Activated CD4-positive, alpha-beta T cell treated with anti-CD3 and anti-CD28 coated beads, Interleukin-2, amount 10 ng/mL, durations not matched to agents 24 days and 14 days (primary cell): ENCODE measurements around the gene DYNC1LI1. TPM values are rescaled to one million over a fixed set of nuclear protein-coding genes. Genes with fewer than 3 reads are reported as not detected.
A peak's percentile ranks its signal among the peaks of the same experiment; 100 is the strongest.

Source experiments
- DNase-seq: peaks from one replicate; pipeline ENCODE4 v3.0.0; 2022
- H3K27ac Mint-ChIP-seq: one replicate; pipeline ENCODE4 v1.8.0; 2022; ENCODE audit warnings: mild to moderate bottlenecking, mixed read lengths
- H3K27me3 Mint-ChIP-seq: one replicate; pipeline ENCODE4 v1.8.0; 2022; ENCODE audit warnings: mixed read lengths
- H3K36me3 Mint-ChIP-seq: one replicate; pipeline ENCODE4 v1.8.0; 2022; ENCODE audit warnings: low read depth, mild to moderate bottlenecking, mixed read lengths
- H3K4me1 Mint-ChIP-seq: one replicate; pipeline ENCODE4 v1.8.0; 2021; ENCODE audit warnings: mixed read lengths
- H3K4me3 Mint-ChIP-seq: one replicate; pipeline ENCODE4 v1.8.0; 2022; ENCODE audit warnings: mild to moderate bottlenecking, moderate library complexity, mixed read lengths
- H3K9me3 Mint-ChIP-seq: one replicate; pipeline ENCODE4 v1.8.0; 2021; ENCODE audit warnings: mixed read lengths
- intact Hi-C: fragments of 100-400 bp; cut with micrococcal nuclease; formaldehyde crosslinking; loops from one replicate; pipeline ENCODE4 v1.15.1; 2023
- total RNA-seq: library from RNA; stranded (reverse); gene quantifications from 2 replicates; pipeline ENCODE4 v1.2.3, GENCODE V29; 2022

DYNC1LI1 gene
- 35.4 and 40.1 TPM in 2 replicates for total RNA-seq

DNA sequence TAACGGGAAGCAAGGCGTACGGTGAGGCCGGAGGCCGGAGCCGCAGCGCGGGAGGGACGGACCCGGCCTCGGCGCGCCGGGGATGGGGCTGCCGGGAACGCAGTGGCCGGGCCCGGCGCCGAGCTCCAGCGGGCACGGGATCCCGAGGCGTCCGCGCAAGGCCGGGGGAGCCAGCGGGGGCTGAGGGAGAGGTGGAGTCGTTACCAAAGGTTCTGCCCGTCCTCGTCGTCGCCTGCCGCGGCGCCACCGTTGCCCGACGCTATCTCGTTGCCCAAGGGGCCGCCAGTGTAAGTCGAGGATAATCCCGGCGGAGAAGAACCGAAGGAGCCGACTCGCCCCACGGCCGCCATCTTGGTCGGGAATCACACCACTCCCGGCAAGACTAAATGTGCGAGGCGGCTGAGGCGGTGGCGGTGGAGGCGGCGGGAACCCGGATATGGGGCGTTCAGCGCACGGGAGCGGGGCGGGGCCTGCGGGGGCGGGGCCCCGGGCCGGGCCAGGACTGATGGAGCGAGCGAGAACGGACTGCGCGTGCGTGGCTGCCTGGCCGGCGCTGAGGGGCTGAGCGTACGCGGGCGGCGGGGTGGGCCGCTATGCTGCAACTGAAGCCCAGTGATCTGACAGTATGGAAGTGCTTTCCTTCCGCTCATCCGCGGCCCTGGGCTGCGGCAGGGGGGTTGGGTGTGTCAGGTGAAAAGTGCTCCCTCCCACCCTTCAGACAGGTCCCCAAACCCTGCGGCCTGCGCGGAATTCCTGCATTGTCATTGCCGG, at the start of gene DYNC1LI1:
TSS of gene DYNC1LI1 (minus strand) at position 438 of the 771 bp plus-strand sequence. CDS start at position 350, 88 bp downstream.
- intact Hi-C loops, result loop anchor here (1.0 to 10.0 kb wide), 6 partner anchors 38 to 870 kb away; partner anchors contain the start of genes CMTM6, CMTM7, CNOT10 and GPD1L
- Mint-ChIP-seq H3K27ac (peak within 1 kb of the TSS; percentile 92), H3K4me3 (peak within 1 kb of the TSS; percentile 88), H3K27me3 (no peaks in the 10 kb centered on the region), H3K9me3 (no peaks in the 10 kb centered on the region), H3K4me1 (peaks cover 20% of the 10 kb centered on the region), H3K36me3 (peaks cover 7% of the 10 kb centered on the region)
- DNase-seq, result peak; percentile 97

DNA sequence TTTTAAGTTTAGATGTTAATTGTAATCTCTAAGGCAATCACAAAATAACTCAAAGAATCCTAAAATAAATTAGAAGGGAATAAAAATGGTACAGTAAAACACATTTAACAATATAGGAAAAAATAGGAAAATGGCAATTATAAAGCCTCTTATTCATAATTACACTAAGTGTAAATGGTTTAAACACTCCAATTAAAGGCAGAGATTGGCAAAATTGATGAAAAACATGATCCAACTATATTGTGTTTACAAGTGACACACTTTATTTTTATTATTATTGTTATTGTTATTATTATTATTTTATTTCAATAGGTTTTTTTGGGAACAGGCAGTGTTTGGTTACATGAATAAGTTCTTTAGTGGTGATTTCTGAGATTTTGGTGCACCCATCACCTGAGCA, 48.7 kb upstream of the DYNC1LI1 start:
- Mint-ChIP-seq H3K4me3 (no peak overlapping the region), H3K4me1 (no peaks in the 10 kb centered on the region), H3K9me3 (no peaks in the 10 kb centered on the region), H3K27me3 (peaks cover 26% of the 10 kb centered on the region), H3K36me3 (no peaks in the 10 kb centered on the region), H3K27ac (no peak overlapping the region)
- intact Hi-C loops, result no loop called here
- DNase-seq, result no peak

DNA sequence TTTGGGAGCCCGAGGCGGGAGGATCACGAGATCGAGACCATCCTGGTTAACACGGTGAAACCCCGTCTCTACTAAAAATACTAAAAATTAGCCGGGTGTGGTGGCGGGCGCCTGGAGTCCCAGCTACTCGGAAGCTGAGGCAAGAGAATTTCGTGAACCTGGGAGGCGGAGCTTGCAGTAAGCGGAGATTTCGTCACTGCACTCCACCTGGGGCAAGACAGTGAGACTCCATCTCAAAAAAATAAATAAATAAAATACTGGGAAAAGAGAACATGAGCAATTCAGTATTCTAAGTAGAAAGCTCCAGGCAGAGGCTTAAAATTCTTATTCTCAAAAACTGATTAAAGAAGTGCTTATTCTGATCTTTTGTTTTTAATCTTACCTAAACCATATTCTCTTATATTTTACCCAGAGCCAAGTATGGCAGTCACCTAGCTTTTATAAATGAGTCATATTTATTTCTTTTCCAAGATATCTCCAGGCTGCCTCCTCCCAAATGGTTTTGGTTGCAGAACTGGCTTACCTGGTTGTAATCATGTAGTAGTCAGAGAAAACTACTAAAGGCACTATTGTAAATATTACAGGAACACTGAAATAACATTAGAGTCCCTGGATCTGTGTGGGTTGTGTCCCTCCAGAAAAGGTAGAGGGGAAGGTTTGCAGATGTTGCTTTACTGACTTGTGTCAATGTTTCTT, 45.8 kb upstream of the DYNC1LI1 start:
- H3K9me3 Mint-ChIP-seq, result no peaks in the 10 kb centered on the region
- H3K4me3 Mint-ChIP-seq, result no peak overlapping the region
- intact Hi-C loops, result no loop called here
- H3K4me1 Mint-ChIP-seq, result no peaks in the 10 kb centered on the region
- no peak overlapping the region for H3K27ac Mint-ChIP-seq
- DNase-seq, result no peak
- no peaks in the 10 kb centered on the region for H3K36me3 Mint-ChIP-seq
- peaks cover 26% of the 10 kb centered on the region for H3K27me3 Mint-ChIP-seq

DNA sequence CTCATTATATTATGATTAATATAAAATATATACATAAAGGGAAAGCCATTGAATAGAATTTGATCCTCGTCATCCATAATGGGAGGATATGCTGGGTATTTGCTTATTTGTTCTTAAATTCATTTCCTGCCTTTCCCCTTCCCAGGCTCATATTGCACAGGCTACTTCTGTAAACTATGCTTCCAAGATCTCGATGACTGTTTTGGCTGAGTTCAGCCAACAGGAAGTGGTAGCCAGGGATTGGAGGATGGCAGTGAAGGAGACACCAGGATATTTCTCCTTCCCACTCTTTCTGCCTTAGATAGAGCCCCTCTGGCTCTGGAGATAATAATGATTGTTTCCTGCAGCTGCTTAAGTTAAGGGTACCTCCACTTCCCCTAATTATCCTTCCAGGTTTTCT, 44.3 kb upstream of the DYNC1LI1 start:
- Mint-ChIP-seq H3K27ac (no peak overlapping the region), H3K36me3 (no peaks in the 10 kb centered on the region)

DNA sequence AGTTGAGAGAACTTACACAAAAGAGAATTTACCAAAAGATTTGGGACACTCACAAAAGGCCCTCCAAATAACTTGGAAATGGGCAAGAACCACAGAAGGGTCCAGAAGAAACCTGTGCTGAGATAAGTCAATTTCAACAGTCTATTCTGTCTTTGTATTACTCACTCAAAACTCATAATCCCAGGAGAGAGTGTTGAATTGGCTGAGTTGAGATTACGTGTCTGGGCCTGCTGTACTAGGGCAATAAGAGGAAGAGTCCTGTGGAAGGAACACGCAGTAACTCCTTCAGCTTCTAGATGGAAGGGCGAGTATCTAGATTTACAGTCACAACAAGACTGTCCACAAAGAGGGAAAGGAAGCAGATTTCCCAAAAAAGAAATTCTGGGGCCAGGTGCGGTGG, 42.5 kb upstream of the DYNC1LI1 start:
- no peak overlapping the region for H3K4me3 Mint-ChIP-seq
- H3K27ac Mint-ChIP-seq, result no peak overlapping the region
- no peak for DNase-seq
- no peaks in the 10 kb centered on the region for H3K36me3 Mint-ChIP-seq
- H3K4me1 Mint-ChIP-seq, result no peaks in the 10 kb centered on the region
- H3K27me3 Mint-ChIP-seq, result peaks cover 9% of the 10 kb centered on the region
- intact Hi-C loops, result no loop called here
- no peaks in the 10 kb centered on the region for H3K9me3 Mint-ChIP-seq

More for the DNA sequence above, 44.3 kb upstream of the DYNC1LI1 start:
- DNase-seq, result no peak
- intact Hi-C loops, result no loop called here
- Mint-ChIP-seq H3K4me1 (no peaks in the 10 kb centered on the region), H3K9me3 (no peaks in the 10 kb centered on the region), H3K4me3 (no peak overlapping the region), H3K27me3 (peaks cover 16% of the 10 kb centered on the region)

DNA sequence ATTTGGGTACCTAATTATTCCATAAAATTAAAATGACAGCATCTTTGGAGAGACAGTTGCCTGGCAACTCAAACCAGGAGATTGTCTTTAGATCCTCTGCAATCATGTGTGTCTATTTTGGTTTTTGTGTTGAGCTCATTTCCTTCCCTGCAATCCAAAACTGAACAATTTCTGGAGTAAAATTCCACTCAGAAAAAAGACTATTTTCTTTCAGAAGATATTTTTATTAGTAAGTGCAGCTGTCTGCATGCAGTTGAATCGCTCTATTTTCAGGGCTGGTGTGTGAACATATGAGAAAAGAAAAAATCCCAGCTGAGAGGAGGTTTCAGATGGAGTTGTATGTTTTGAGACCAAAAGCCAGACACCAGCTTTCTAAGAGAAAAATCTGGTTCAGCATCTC, 41.9 kb upstream of the DYNC1LI1 start:
- intact Hi-C loops, result no loop called here
- Mint-ChIP-seq H3K4me3 (no peak overlapping the region), H3K9me3 (no peaks in the 10 kb centered on the region), H3K4me1 (no peaks in the 10 kb centered on the region), H3K27me3 (peaks cover 10% of the 10 kb centered on the region), H3K27ac (no peak overlapping the region), H3K36me3 (no peaks in the 10 kb centered on the region)
- DNase-seq, result no peak

DNA sequence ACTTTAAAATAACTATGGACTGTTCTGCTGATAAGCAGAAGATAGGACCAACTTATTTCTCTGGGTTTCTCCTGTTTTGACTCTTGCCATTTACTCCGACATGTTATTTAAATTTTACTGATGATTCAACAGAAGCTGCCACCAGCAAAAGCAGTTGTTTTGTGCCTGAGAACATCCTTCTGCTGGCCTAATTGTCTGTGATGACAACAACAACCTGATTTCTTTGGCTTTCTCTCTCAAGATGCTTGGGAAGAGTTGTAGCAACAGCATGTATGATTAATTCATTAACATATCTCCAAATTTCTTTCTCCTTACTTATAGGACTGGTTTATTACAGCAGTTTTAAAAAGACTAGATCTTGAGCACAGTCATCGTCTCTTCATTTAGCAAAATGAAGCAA, 36.9 kb upstream of the DYNC1LI1 start:
- H3K4me1 Mint-ChIP-seq, result no peaks in the 10 kb centered on the region
- no peak overlapping the region for H3K27ac Mint-ChIP-seq
- no peak overlapping the region for H3K4me3 Mint-ChIP-seq
- peaks cover 4% of the 10 kb centered on the region for H3K27me3 Mint-ChIP-seq
- intact Hi-C loops, result no loop called here
- DNase-seq, result no peak
- H3K36me3 Mint-ChIP-seq, result no peaks in the 10 kb centered on the region
- H3K9me3 Mint-ChIP-seq, result no peaks in the 10 kb centered on the region

DNA sequence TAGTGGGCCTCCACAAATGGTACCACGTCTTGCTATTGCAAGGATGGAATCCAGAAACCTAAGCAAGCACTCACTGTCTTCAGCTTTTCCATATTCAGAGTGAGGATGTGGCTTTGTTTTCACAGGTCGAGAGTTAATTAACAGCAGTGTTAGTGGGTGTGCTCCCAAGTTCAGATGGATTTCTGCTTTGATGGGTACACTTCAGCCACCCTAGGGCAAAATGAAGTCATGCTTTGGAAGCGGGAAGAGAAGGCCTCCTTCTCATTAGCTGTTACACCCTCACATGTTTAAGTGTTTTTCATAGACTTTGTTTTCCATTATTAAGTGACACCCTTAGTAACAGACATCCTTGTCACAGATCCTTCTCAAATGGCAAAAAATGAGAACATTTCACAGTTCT, 36.3 kb upstream of the DYNC1LI1 start:
- H3K36me3 Mint-ChIP-seq, result no peaks in the 10 kb centered on the region
- intact Hi-C loops, result no loop called here
- no peaks in the 10 kb centered on the region for H3K4me1 Mint-ChIP-seq
- no peaks in the 10 kb centered on the region for H3K9me3 Mint-ChIP-seq
- H3K4me3 Mint-ChIP-seq, result no peak overlapping the region
- no peak overlapping the region for H3K27ac Mint-ChIP-seq
- DNase-seq, result no peak
- peaks cover 2% of the 10 kb centered on the region for H3K27me3 Mint-ChIP-seq

DNA sequence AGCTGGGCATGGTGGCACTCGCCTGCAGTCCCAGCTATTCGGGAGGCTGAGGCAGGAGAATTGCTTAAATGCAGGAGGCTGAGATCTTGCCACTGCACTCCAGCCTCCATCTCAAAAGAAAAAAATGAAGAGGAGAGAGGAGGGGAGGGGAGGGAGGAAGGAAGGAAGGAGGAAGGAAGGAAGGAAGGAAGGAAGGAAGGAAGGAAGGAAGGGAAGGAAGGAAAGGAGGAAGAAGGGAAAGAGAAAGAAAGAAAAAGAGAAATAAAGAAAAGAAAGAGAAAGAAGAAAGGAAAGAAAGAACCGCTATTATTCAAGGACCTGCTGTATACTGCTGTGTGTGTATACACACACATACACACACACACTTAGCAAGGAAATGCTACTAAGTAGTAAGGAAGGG, 35.6 kb upstream of the DYNC1LI1 start:
- Mint-ChIP-seq H3K4me1 (no peaks in the 10 kb centered on the region), H3K27ac (no peak overlapping the region)
- intact Hi-C loops, result no loop called here

DNA sequence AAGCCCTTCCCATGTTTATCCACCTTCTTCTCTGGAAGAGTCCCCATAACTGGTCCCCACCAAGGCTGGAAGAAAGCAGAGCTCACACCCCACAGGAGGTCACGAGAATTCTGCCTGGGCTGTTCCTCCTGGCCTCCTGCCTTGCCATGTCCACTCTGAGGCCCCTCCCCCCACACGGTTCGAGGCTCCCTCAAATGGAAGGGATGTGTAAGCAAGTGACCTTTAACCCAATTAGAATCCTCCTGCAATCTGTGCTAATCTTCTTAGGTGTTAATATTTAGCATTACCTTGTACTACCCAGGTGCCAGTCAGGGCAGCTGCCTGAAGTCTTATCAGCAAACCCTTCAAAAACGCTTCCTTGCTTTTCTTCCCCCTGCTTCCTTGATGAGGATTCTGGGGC, 32.4 kb upstream of the DYNC1LI1 start:
- Mint-ChIP-seq H3K36me3 (no peaks in the 10 kb centered on the region), H3K4me1 (no peaks in the 10 kb centered on the region), H3K4me3 (no peak overlapping the region), H3K9me3 (no peaks in the 10 kb centered on the region), H3K27ac (no peak overlapping the region), H3K27me3 (peaks cover 12% of the 10 kb centered on the region)
- intact Hi-C loops, result no loop called here
- no peak for DNase-seq

More for the DNA sequence above, 35.6 kb upstream of the DYNC1LI1 start:
- peaks cover 6% of the 10 kb centered on the region for H3K27me3 Mint-ChIP-seq
- H3K4me3 Mint-ChIP-seq, result no peak overlapping the region
- H3K9me3 Mint-ChIP-seq, result no peaks in the 10 kb centered on the region
- no peak for DNase-seq
- H3K36me3 Mint-ChIP-seq, result no peaks in the 10 kb centered on the region

DNA sequence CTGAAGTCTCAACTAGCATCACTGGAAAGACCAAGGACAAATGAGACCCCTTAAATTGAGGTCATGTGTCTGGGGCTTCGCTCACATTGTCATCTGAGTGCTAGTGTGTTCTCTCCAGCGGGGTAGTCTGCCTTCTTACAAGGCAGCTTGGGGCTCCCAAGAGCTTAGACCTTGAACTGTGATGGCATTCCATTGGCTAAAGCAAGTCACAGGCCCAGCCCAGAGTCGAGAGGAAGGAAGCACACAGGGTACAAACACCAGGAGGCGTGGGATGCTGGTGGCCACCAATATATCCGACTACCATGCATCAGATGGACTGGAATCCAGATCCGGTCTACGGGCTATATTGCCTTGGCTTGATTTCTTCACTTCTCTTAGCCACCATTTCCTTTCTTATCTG, 31.5 kb upstream of the DYNC1LI1 start:
- intact Hi-C loops, result no loop called here
- H3K4me1 Mint-ChIP-seq, result no peaks in the 10 kb centered on the region
- peaks cover 15% of the 10 kb centered on the region for H3K27me3 Mint-ChIP-seq
- H3K9me3 Mint-ChIP-seq, result no peaks in the 10 kb centered on the region
- no peak overlapping the region for H3K27ac Mint-ChIP-seq
- no peaks in the 10 kb centered on the region for H3K36me3 Mint-ChIP-seq
- DNase-seq, result no peak
- H3K4me3 Mint-ChIP-seq, result no peak overlapping the region

DNA sequence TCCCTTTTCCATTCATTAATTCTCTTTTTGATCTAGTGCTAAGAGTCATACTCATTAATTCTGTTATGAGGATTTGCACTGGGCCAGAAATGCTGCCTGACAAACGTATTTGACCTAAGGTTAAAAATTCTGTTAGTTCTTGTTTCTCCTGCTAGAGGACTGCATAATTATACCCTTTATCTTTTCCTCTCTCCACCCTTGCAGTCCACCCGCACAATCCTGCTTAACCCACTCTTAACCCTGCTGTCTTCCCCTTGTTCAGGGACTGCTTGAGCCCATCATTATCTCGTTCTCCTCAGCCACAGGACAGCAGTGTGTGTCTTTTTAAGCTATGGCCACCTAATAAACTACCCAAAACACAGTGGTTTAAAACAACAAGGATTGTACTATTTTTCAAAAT, 31.1 kb upstream of the DYNC1LI1 start:
- no peaks in the 10 kb centered on the region for H3K9me3 Mint-ChIP-seq
- H3K4me1 Mint-ChIP-seq, result no peaks in the 10 kb centered on the region
- no peak for DNase-seq
- H3K27me3 Mint-ChIP-seq, result peaks cover 15% of the 10 kb centered on the region
- no peak overlapping the region for H3K4me3 Mint-ChIP-seq
- no peaks in the 10 kb centered on the region for H3K36me3 Mint-ChIP-seq
- no peak overlapping the region for H3K27ac Mint-ChIP-seq
- intact Hi-C loops, result no loop called here

DNA sequence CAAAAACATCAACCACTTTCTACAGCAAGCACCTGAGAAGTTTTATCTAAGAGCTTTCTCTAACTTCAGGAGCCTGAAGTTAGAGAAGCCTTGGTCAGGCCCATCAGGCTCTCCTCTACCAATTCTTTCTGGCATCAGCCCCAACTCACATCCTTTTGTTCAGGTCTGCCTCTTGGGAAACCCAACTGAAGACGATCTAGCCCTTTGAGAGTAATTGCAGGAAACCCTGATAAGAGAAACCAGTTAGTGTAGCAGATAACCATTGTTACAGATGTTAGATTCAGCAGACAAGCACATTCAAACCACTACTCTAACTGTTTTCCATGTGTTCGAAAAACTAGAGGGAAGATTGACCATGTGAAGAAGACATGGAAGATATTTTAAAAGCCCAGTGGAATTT, 27.0 kb upstream of the DYNC1LI1 start:
- intact Hi-C loops, result no loop called here
- DNase-seq, result no peak
- H3K36me3 Mint-ChIP-seq, result no peaks in the 10 kb centered on the region
- no peaks in the 10 kb centered on the region for H3K9me3 Mint-ChIP-seq
- no peak overlapping the region for H3K4me3 Mint-ChIP-seq
- peaks cover 24% of the 10 kb centered on the region for H3K27me3 Mint-ChIP-seq
- no peak overlapping the region for H3K27ac Mint-ChIP-seq
- no peaks in the 10 kb centered on the region for H3K4me1 Mint-ChIP-seq

DNA sequence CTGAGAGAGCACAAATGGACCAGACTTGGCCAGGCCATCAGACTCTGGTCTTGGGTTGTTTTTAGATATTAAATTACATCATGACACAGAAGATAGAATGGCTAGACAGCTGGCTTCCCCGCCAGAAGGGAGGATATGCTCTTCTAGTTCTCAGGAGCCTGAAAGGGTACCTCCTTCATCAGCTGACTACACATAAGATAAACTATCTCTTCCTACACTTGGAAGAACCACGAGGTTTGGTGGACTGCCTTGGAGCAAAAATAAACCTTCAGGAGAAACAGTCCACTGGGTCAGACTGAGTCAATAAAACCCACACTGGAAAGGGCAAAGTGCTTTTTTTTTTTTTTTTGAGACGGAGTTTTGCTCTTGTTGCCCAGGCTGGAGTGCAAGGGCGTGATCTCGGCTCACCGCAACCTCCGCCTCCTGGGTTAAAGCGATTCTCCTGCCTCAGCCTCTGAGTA, 26.3 kb upstream of the DYNC1LI1 start:
- no peak for DNase-seq
- Mint-ChIP-seq H3K4me1 (no peaks in the 10 kb centered on the region), H3K27me3 (peaks cover 26% of the 10 kb centered on the region), H3K27ac (no peak overlapping the region), H3K4me3 (no peak overlapping the region), H3K36me3 (no peaks in the 10 kb centered on the region), H3K9me3 (no peaks in the 10 kb centered on the region)
- intact Hi-C loops, result no loop called here
